Stimulated activated CD4-positive, alpha-beta T cell treated with anti-CD3 and anti-CD28 coated beads, TNF-alpha, amount 100 ng/mL, for 24 hours (primary cell): ENCODE data around the gene RUFY4.
"Not testable (repeated sequence)": the region's sequence is repeated elsewhere in the genome, so short reads cannot be mapped to it uniquely, and the experiment has no call there.

Source experiments
- DNase-seq, 3 experiments: peaks; one replicate each; pipeline ENCODE4 v3.0.0-alpha.2; 2020; ENCODE audit warnings: low read depth in 3 of 3

The RUFY4 gene

GRCh38 chr2:218031771-218032257, 37.2 kb upstream of the RUFY4 start:
- no peak for DNase-seq

GRCh38 chr2:218032336-218033171, 36.5 kb upstream of the RUFY4 start:
- DNase-seq = no peak

GRCh38 chr2:218033208-218033589, 35.9 kb upstream of the RUFY4 start:
- DNase-seq = no peak

GRCh38 chr2:218033590-218034496, 35.2 kb upstream of the RUFY4 start:
- DNase-seq = no peak

GRCh38 chr2:218034497-218035213, 34.4 kb upstream of the RUFY4 start:
- DNase-seq = peak; percentile 27 to 57 (median 38)

GRCh38 chr2:218035463-218036100, 33.5 kb upstream of the RUFY4 start:
- DNase-seq = no peak

GRCh38 chr2:218036371-218036770, 32.7 kb upstream of the RUFY4 start:
- no peak for DNase-seq

- DNase-seq = no peak
Measured at GRCh38 chr2:218039171-218039570, 29.9 kb upstream of the RUFY4 start.

- no peak for DNase-seq
Measured at GRCh38 chr2:218040883-218041282, 28.2 kb upstream of the RUFY4 start.

GRCh38 chr2:218041302-218042168, 27.5 kb upstream of the RUFY4 start:
- DNase-seq = no peak

GRCh38 chr2:218043100-218043499, 26.0 kb upstream of the RUFY4 start:
- no peak for DNase-seq

- no peak for DNase-seq
Measured at GRCh38 chr2:218043701-218044109, 25.3 kb upstream of the RUFY4 start.

- DNase-seq = not testable (repeated sequence)
Measured at GRCh38 chr2:218044599-218044998, 24.5 kb upstream of the RUFY4 start.

GRCh38 chr2:218046238-218046637, 22.8 kb upstream of the RUFY4 start:
- no peak for DNase-seq

GRCh38 chr2:218047536-218048225, 21.4 kb upstream of the RUFY4 start:
- no peak for DNase-seq

GRCh38 chr2:218051903-218052302, 17.1 kb upstream of the RUFY4 start:
- no peak for DNase-seq

GRCh38 chr2:218059289-218059688, 9.8 kb upstream of the RUFY4 start:
- no peak for DNase-seq

GRCh38 chr2:218060118-218060517, 8.9 kb upstream of the RUFY4 start:
- no peak for DNase-seq

GRCh38 chr2:218060950-218061660, 7.9 kb upstream of the RUFY4 start:
- DNase-seq = no peak
